Measurements from ENCODE around the gene ZMYND8.

Gene ZMYND8

DNA sequence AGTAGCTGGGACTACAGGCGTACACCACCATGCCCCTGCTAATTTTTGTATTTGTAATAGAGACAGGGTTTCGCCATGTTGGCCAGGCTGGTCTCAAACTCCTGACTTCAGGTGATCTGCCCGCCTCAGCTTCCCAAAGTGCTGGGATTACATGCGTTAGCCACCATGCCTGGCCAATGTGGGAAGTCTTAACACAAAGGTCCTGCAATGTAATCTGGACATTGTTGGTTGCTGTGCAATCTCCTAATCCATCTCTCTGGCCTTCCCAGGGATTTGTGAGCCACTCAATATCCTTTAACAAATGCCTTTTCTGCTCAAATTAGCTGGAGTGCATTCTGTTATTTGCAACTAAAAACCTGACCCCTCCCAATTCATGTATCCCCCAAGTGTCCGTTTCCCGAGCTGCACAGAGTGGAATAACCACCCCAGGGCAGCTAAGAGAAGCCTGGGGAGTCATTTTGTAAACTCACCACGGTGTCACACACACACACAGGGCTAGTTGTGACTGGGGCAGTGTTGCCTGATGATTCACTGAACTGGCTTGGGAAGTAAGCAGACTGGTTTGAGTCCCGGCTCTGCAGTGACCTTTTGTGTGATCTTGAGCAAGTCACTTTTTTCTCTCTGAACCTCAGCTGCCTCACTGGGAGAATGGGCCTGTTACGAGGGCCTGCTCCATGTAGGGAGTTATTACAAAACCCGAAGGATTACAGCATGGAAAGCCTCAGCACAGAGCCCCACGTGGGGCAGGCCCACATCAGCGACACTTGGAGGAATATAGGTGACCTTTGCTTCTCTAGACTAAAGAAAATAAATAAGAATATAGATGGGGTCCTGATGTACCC is 152.3 kb downstream of the ZMYND8 start:
- TF ChIP-seq, protein P1, sequence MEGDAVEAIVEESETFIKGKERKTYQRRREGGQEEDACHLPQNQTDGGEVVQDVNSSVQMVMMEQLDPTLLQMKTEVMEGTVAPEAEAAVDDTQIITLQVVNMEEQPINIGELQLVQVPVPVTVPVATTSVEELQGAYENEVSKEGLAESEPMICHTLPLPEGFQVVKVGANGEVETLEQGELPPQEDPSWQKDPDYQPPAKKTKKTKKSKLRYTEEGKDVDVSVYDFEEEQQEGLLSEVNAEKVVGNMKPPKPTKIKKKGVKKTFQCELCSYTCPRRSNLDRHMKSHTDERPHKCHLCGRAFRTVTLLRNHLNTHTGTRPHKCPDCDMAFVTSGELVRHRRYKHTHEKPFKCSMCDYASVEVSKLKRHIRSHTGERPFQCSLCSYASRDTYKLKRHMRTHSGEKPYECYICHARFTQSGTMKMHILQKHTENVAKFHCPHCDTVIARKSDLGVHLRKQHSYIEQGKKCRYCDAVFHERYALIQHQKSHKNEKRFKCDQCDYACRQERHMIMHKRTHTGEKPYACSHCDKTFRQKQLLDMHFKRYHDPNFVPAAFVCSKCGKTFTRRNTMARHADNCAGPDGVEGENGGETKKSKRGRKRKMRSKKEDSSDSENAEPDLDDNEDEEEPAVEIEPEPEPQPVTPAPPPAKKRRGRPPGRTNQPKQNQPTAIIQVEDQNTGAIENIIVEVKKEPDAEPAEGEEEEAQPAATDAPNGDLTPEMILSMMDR (IDR thresholded peaks at IDR 0.05; ENCODE audit: low read depth, low read length, missing control alignments): no peak
- no peak overlapping the region for H3K4me3 ChIP-seq (ENCODE audit: low read depth, low read length)
- DNase-seq (ENCODE audit: low read depth): no peak

DNA sequence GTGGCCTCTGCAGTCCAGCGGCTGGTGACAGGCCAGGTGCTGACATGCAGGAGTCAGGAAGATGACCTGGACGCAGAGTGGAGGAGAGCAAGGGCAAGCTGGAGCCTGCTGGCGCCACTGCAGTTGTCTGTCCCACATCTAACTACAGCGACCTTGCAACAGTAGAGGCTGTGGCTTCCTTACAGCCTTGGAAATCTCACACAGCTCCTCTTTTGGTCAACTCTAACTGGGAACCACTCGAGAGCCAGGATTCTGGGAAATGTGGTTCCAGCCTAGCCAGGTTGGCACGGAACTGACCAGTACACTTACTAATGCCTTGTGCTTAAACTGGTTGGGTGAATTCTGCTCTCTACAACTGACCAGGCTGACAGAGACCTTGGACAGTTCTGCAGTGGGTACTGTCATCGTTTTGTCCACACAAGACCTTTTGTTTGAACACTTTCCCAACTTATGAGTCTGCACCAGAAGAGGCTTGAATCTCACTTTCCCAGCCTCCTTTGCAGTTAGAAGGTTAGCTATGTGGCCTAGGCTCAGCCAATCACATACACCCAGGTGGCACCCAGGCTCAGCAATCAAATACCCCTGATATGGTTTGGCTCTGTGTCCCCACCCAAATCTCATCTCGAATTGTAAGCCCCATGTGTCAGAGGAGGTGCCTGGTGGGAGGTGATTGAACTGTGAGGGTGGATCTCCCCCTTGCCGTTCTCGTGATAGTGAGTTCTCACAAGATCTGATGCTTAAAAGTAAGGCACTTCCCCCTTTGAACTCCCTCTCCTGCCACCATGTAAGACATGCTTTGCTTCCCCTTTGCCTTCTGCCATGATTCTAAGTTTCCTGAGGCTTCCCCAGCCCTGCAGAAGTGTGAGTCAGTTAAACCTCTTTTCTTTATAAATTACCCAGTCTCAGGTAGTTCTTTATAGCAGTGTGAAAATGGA is 153.5 kb downstream of the ZMYND8 start:
- TF ChIP-seq, protein P1 (IDR thresholded peaks at IDR 0.05; ENCODE audit: low read depth, low read length, missing control alignments): no peak
- no peak for DNase-seq (ENCODE audit: low read depth)
- H3K4me3 ChIP-seq (ENCODE audit: low read depth, low read length): no peak overlapping the region

DNA sequence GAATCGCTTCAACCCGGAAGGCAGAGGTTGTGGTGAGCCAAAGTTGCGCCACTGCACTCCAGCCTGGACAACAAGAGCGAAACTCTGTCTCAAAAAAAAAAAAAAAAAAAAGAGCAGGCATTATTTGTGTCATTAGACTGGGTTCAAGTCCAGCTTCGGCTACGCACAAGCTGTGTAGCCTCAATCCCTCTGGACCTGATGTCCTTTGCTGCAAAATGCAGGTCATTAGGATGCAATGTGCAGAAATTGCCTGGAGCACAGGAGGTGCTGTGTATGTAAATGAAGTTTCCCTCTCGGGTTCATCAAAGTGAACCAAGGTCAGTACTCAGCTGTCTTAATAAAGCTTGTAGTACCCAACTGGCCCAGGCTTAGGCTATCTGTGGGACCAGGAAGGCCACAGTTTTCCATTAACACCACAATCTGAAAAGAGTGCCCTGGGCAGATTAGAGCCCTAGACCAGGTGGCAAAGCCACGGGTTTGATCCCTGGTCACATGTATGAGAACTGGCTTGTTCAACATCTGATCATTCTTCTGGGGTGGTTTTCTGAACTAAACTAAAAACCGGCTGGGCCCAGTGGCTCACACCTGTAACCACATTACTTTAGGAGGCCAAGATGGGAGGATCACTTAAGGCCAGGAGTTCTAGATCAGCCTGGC is 155.3 kb downstream of the ZMYND8 start:
- DNase-seq (ENCODE audit: low read depth): no peak
- TF ChIP-seq, protein P1 (IDR thresholded peaks at IDR 0.05; ENCODE audit: low read depth, low read length, missing control alignments): no peak
- no peak overlapping the region for H3K4me3 ChIP-seq (ENCODE audit: low read depth, low read length)

DNA sequence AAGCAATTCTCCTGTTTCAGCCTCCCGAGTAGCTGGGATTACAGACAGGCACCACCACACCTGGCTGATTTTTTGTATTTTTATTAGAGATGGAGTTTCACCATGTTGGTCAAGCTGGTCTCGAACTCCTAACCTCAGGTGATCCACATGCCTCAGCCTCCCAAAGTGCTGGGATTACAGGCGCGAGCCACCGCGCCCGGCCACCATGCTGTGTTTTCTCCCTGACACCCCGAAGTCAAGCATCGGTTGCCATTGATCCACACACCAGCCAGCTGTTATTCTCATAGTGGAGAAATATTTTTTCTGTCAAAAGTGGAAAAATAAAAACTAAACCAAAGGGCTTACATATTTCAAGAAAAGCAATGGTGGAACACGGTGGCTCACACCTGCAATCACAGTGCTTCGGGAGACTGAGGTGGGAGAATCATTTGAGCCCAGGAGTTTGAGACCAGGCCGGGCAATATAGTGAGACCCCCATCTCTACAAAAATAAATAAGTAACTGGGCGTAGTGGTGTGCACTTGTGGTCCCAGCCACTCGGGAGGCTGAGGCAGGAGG is 157.4 kb downstream of the ZMYND8 start:
- H3K4me3 ChIP-seq (ENCODE audit: low read depth, low read length): no peak overlapping the region
- DNase-seq (ENCODE audit: low read depth): no peak
- TF ChIP-seq, protein P1 (IDR thresholded peaks at IDR 0.05; ENCODE audit: low read depth, low read length, missing control alignments): no peak

DNA sequence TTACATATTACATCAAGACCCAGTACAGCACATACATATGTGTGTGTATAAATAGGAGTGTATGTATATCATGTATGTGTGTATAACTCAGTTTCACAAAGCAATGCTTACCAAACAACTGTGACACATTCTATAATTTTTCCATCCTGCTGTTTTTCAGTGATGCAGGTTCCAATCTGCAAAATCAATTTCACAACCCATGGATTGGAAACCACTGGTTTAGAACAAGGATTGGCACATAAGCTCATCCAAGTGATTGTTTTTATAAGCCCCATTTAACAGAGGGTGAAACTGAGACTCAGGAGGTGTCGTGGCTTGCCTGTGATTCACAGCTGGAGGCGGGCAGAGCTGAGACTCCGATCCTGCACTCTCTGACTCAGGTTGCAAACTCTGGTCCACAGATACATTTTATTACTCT is 158.2 kb downstream of the ZMYND8 start:
- TF ChIP-seq, protein P1 (IDR thresholded peaks at IDR 0.05; ENCODE audit: low read depth, low read length, missing control alignments): no peak
- DNase-seq (ENCODE audit: low read depth): no peak
- no peak overlapping the region for H3K4me3 ChIP-seq (ENCODE audit: low read depth, low read length)
